Fibroblast of the conjunctiva (primary cell): ENCODE data around the gene IFI30.
A peak's percentile ranks its signal among the peaks of the same experiment; 100 is the strongest.
"Not testable (repeated sequence)": the region's sequence is repeated elsewhere in the genome, so short reads cannot be mapped to it uniquely, and the experiment has no call there.

ENCODE experiments used
- DNase-seq: peaks from one replicate; pipeline ENCODE4 v3.0.0-alpha.2; 2010; ENCODE audit warnings: low read depth

Gene IFI30

DNA sequence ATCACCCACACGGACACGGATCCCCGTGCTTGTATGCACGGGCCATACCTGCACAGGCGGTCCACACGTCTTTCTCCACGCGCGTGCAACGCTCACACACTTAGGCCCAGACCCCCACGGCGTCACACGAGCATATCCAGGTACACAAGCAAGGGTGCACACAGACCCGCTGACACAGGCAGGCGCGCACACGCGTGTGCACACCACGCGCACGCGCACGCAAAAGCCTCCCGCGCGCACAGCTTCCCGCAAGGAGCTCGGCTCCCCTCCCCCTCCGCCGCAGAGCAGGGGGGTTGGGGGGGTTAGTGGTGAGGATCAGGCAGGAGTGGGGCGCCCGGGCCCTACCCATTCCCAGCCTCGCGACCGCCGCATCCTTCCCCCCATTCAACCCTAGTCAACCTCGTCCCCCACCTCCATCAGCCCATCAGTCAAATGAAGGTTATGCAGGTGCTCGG, 29.8 kb downstream of the IFI30 start:
- no peak for DNase-seq

- DNase-seq: peak; percentile 100
Observed at GRCh38 chr19:18203863-18204393, 30.3 kb downstream of the IFI30 start, which contains the start of gene RAB3A. TSS of gene RAB3A (minus strand) at chr19:18204042. CDS start at chr19:18202740, 1,302 bp downstream.

- DNase-seq: no peak
Observed at GRCh38 chr19:18204394-18205199, 31.0 kb downstream of the IFI30 start.

- peak; percentile 27 for DNase-seq
Observed at GRCh38 chr19:18205200-18205892, 31.7 kb downstream of the IFI30 start.

GRCh38 chr19:18206018-18206417, 32.4 kb downstream of the IFI30 start:
- DNase-seq: no peak

DNA sequence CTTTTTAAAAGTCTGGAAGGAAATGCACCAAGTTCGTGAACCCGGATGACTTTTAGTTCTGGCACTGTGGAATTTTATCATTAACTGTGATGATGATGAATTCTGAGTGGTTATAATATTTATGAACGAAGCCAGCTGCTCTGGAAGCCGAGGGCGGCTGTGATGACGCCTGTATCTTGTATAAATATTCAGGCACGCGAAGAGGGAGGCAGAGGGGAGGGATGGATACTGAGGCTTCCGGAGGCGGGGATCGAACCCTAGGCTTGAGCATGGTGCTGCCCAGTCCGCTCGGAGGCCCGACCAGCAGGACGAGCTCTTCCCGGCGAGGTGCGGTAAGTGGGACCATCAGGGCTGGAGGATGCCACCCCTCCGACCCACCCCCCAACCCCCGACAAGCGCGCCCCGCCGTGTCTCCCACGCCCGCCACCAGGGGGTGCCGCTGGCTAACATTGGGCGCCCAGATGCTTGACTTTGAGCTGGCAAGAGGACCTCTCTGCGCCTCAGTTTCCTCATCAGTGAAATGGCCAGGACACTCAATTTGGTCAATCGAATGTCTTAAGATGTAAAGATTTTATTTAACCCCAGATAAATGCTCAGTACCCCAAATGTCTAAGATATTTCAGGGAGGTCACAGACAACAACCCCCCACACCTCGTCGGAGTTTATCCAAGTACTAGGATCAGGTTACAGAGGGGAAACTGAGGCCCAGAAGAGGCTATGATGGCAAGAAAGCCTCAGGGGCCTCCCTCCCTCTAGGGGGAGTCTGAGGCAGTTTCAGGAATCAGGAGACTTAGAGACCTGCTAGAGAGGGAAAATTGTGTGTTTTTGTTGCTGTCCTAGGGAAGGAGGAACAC, 34.7 kb downstream of the IFI30 start:
- DNase-seq: no peak

DNA sequence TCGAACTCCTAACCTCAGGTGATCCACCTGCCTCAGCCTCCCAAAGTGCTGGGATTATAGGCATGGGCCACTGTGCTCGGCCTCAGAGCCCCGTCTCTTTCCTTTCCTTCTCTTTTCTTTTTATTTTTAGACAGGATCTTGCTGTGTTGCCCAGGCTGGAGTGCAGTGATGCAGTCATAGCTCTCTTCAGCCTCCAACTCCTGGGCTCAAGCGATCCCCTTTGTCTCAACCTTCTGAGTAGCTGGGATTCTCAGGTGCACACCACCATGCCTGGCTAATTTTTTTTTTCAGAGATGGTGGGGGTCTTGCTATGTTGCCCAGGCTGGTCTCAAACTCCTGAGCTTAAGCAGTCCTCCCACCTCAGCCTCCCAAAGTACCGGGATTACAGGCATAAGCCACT, 36.3 kb downstream of the IFI30 start:
- DNase-seq: not testable (repeated sequence)

- no peak for DNase-seq
Observed at GRCh38 chr19:18211683-18212082, 38.1 kb downstream of the IFI30 start.

DNA sequence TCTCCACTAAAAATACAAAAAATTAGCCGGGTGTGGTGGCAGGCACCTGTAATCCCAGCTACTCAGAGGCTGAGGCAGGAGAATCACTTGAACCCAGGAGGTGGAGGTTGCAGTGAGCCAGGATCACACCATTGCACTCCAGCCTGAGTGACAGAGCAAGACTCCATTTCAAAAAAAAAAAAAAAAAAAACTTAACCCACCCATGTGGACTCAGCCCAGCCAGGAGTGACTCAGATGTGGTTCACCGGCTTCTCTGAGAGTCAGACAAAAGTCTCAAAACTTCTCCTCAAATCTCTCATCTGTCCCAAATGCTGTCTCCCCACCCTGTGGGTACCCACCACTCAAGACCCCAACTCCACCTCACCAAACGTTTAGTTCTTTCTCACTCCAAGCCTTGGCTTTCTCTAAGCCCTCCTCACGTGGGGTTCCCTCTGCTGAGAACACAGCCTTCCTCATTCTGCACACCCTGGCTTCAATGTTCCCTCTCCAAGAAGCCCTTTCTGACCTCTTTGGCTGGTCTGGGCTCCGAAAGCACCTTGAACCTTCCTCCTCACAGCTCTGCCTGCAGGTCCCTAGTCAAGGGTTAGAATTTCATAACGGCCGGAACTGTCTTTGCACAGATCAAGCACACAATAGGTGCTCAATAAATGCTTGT, 41.3 kb downstream of the IFI30 start:
- no peak for DNase-seq

GRCh38 chr19:18216789-18217188, 43.2 kb downstream of the IFI30 start:
- no peak for DNase-seq

GRCh38 chr19:18218159-18218558, 44.5 kb downstream of the IFI30 start:
- no peak for DNase-seq

GRCh38 chr19:18218600-18218999, 45.0 kb downstream of the IFI30 start:
- DNase-seq: no peak

DNA sequence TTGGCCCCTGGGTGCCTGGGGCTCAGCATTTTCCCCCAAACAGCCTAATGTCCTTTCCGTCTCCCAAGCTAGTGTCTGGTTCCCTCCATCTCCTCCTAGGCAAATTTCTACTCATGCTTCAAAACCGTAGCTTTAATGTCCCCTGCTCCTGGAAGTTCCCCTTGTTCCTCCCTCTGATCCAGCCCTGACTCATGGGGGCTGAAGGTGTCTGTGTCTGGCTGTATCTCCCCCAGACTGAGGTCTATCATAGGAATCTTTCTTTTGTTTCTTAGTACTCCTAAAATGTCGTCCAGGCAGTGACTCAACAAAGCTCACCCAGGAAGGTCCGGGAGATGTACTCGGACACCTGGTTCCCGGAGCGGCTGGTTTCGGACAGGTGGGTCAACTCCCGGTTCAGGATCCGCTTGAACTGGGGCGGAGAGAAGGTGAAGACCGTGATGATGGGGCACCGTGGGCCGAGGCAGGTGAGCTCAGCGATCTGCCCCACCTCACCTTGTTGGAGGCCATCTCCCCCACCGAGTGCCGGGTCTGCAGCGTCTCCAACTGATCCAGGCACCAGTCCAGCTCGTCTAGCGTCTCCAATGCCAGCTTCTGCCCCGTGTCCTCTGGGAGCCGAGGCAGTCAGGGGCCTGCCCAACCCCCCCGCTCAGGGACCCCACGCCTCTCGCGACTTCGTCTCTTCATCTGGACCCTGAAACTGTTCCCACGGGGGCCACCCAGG, 46.5 kb downstream of the IFI30 start:
- no peak for DNase-seq

- DNase-seq: no peak
Observed at GRCh38 chr19:18220632-18221275, 47.1 kb downstream of the IFI30 start.

DNA sequence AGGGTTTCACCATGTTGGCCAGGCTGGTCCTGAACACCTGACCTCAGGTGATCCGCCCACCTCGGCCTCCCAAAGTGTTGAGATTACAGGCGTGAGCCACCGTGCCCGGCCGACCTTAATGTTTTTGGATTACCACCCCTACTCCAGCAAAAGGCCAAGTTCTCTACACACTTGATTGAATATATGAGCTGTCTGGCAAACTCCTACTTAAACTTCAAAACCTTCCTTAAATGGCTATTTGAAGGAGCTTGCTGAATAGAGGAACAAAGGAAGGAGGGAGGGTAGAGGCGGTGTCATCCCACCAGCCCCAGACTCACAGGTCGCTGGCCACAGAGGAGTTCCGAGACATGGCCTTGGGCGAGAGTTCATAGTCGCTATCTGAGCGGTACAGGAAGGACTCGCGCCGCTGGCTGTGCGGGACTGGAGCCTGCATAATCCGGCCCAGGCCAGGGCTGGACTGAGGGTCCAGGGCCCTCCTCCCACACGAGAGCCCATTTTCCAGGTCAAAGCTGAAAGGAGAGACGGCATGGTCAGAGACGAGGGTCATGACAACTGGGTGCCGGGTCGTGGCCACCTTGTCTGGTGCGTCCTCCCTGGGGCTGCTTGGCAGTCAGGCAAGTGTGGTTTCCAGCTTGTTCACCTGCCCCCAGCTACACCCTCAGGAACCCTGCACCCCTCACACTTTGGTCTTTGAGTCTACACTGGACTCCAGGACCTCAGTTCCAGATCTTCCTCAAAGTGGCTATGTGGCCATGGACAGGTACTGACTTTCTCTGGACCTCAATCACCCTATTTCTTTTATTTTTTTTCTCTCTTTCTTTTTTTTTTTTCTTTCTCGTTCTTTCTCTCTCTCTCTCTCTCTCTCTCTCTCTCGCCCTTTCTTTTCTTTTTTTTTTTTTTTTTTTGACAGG, 48.5 kb downstream of the IFI30 start:
- no peak for DNase-seq

DNA sequence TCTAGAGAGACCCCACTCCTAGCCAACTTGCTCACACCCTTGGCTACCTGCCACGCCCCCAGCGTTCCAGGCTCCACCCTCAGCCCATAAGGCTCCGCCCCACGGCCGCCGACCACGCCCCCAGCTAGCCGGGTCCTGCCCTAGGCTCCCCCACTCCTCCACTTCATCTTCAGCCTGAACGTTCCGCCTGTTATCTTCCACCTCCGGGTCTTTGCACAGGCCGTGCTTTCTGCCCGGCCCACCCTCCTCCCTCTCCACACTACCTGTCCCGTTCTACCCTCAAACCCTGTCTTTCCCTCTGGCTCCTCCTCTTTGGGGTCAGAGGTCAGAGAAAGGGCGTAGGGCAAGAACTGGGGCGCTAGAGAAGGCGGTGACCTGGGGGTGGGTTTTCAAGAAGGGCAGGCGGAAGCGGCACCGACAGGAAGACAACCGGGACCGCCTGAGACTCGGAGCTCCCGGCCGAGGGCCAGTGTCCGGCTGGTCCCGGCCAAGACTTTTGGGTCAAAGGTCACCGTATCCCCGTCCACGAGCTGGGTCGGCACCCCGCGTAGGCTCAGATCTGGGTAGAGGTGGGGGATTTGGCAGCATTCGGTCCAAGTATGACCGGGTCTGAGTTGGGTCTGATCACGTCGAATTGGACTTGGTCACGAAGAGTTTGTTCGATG, 50.4 kb downstream of the IFI30 start:
- DNase-seq: no peak

- DNase-seq: peak; percentile 99
Observed at GRCh38 chr19:18224525-18225354, 51.1 kb downstream of the IFI30 start.

GRCh38 chr19:18225355-18225701, 51.7 kb downstream of the IFI30 start:
- no peak for DNase-seq
